ENCODE data around the gene SPATA9. TPM values are rescaled to one million over a fixed set of nuclear protein-coding genes. Genes with fewer than 3 reads are reported as not detected.

SPATA9 gene
- total and polyA plus RNA-seq, 2 of the 8 experiments (the other 6 are each of a cell fraction or from before 2014, with no cell fraction given) = not detected

- Histone ChIP-seq H3K9me3 (ENCODE audit: insufficient read depth in 2 of 2, low read depth in 1 of 2, low read length in 1 of 2) (peaks cover 13 to 20% of the 10 kb centered on the region in 2 experiments), H3K4me3 (ENCODE audit: extremely low read depth in 1 of 4, insufficient read depth in 2 of 4, low read depth in 3 of 4, low read length in 4 of 4) (no peak overlapping the region), H3K4ac (replicated peaks; ENCODE audit: insufficient read length, low read depth, low read length) (no peak overlapping the region), H3K79me2 (ENCODE audit: control insufficient read depth in 1 of 2, insufficient read depth in 2 of 2, low read length in 2 of 2) (no peaks in the 10 kb centered on the region), H3K18ac (ENCODE audit: extremely low read depth, low read length) (no peak overlapping the region), H2AK5ac (ENCODE audit: low read depth, low read length) (no peak overlapping the region), H3K56ac (replicated peaks; ENCODE audit: insufficient read length, low read depth, low read length) (no peak overlapping the region), H2BK120ac (replicated peaks; ENCODE audit: low read depth, low read length) (no peak overlapping the region), H3K9ac (replicated peaks in 1 of 4; ENCODE audit: extremely low read depth in 1 of 4, low read depth in 3 of 4, low read length in 3 of 4) (no peak overlapping the region), H3K4me2 (ENCODE audit: insufficient read depth in 1 of 2, low read depth in 2 of 2, low read length in 2 of 2) (no peak overlapping the region), H3K27ac (ENCODE audit: low read depth, low read length) (no peak overlapping the region), H4K5ac (ENCODE audit: insufficient read length, low read depth, low read length) (no peak overlapping the region), H3K23me2 (ENCODE audit: low read depth, low read length) (no peaks in the 10 kb centered on the region), H3K27me3 (replicated peaks in 1 of 4; ENCODE audit: control insufficient read depth in 3 of 4, extremely low read depth in 1 of 4, insufficient read depth in 3 of 4, low read length in 3 of 4) (0 out of 7 replicates have a peak, but pooled peaks cover 0 to 3% (median 0%) of the 10 kb centered on the region in 4 experiments), H4K91ac (replicated peaks; ENCODE audit: insufficient read length, low read length) (no peak overlapping the region), H3K4me1 (replicated peaks in 1 of 4; ENCODE audit: control insufficient read depth in 3 of 4, insufficient read depth in 4 of 4, low read length in 3 of 4) (no peaks in the 10 kb centered on the region), H2BK15ac (ENCODE audit: low read length) (no peak overlapping the region), H3K36me3 (ENCODE audit: control insufficient read depth in 2 of 4, insufficient read depth in 4 of 4, low read length in 3 of 4) (no peaks in the 10 kb centered on the region), H3K14ac (ENCODE audit: insufficient read length) (no peak overlapping the region), H3K23ac (ENCODE audit: insufficient read length) (no peak overlapping the region), H2BK5ac (ENCODE audit: low read depth, low read length) (no peak overlapping the region), H4K20me1 (replicated peaks in 1 of 2; ENCODE audit: control insufficient read depth in 1 of 2, insufficient read depth in 2 of 2, low read length in 2 of 2) (no peaks in the 10 kb centered on the region), H3K79me1 (ENCODE audit: low read depth, low read length) (no peaks in the 10 kb centered on the region), H4K8ac (ENCODE audit: extremely low read depth, insufficient read depth, low read length) (no peak overlapping the region), H2BK12ac (ENCODE audit: low read depth, low read length) (no peak overlapping the region), H2AFZ (ENCODE audit: low read length) (no peak overlapping the region), H2BK20ac (ENCODE audit: low read length) (no peak overlapping the region)
- FAIRE-seq = no peak
- ChIA-PET CTCF (ENCODE audit: partially characterized antibody) (interaction anchor here (0.6 kb wide), 1 partner anchor 558 kb away, joined by 3 read pairs; no protein-coding TSS in a partner anchor), POLR2A (ENCODE audit: partially characterized antibody) (no interaction called here)
- no peak for DNase-seq (ENCODE audit: low read depth in 1 of 2, low spot score in 2 of 2)
- 84% methylated on average over 4 of the region's 4 CpGs; no CpG with 5 or more reads in 1 of the 2 experiments for WGBS, 2 experiments (ENCODE audit: extremely low coverage in 1 of 2, insufficient coverage in 1 of 2, insufficient read length in 1 of 2, insufficient replicate concordance in 2 of 2, low coverage in 1 of 2, low lambda C conversion rate in 2 of 2, missing lambda C conversion rate in 1 of 2)
- TF ChIP-seq NANOG (IDR thresholded peaks at IDR 0.05; ENCODE audit: insufficient read depth, low read depth, low read length, poor library complexity, severe bottlenecking) (no peak), SP2 (IDR thresholded peaks at IDR 0.05; ENCODE audit: low read length) (no peak), BRCA1 (IDR thresholded peaks at IDR 0.05; ENCODE audit: low read depth, low read length) (no peak), YY1 (IDR thresholded peaks at IDR 0.05; ENCODE audit: low read depth, low read length) (no peak), TBP (IDR thresholded peaks at IDR 0.05; ENCODE audit: low read depth, low read length) (no peak), JUND (IDR thresholded peaks at IDR 0.05; ENCODE audit: low read length) (no peak), TCF12 (IDR thresholded peaks at IDR 0.05; ENCODE audit: low read depth, low read length) (no peak), JUN (IDR thresholded peaks at IDR 0.05; ENCODE audit: low read depth, low read length) (no peak), POLR2AphosphoS5 (IDR thresholded peaks at IDR 0.05; ENCODE audit: low read depth, low read length) (no peak), ASH2L (IDR thresholded peaks at IDR 0.05; ENCODE audit: low read length) (no peak), SIRT6 (IDR thresholded peaks at IDR 0.05; ENCODE audit: low read length) (no peak), SUZ12 (IDR thresholded peaks at IDR 0.05; ENCODE audit: low read length) (no peak), FOSL1 (IDR thresholded peaks at IDR 0.05; ENCODE audit: insufficient read depth, low read depth, low read length) (no peak), EP300 (IDR thresholded peaks at IDR 0.05; ENCODE audit: borderline replicate concordance in 1 of 2, low read depth in 2 of 2, low read length in 2 of 2) (no peak)
Observed at GRCh38 chr5:95627971-95628810, 54.6 kb downstream of the SPATA9 start.
